Mammary epithelial cell (primary cell): ENCODE measurements around the gene PTPRM.

Experiments
- EZH2 ChIP-seq: IDR thresholded peaks from 2 replicates; pipeline ENCODE4 v1.6.1; 2012; ENCODE audit warnings: low read length, inconsistent platforms, borderline replicate concordance
- TF ChIP-seq, protein P1 (sequence below), 2 donors: IDR thresholded peaks in 1 of 2; conservative IDR thresholded peaks in 1 of 2; 2 replicates each; pipeline ENCODE4 v1.5.1; 2011 to 2012; ENCODE audit warnings: inconsistent platforms in 2 of 2, low read length in 2 of 2, mild to moderate bottlenecking in 2 of 2, control low read depth in 1 of 2, low read depth in 1 of 2; ENCODE audit not compliant: insufficient read depth in 1 of 2; ENCODE audit errors: extremely low read depth in 1 of 2

DNA sequence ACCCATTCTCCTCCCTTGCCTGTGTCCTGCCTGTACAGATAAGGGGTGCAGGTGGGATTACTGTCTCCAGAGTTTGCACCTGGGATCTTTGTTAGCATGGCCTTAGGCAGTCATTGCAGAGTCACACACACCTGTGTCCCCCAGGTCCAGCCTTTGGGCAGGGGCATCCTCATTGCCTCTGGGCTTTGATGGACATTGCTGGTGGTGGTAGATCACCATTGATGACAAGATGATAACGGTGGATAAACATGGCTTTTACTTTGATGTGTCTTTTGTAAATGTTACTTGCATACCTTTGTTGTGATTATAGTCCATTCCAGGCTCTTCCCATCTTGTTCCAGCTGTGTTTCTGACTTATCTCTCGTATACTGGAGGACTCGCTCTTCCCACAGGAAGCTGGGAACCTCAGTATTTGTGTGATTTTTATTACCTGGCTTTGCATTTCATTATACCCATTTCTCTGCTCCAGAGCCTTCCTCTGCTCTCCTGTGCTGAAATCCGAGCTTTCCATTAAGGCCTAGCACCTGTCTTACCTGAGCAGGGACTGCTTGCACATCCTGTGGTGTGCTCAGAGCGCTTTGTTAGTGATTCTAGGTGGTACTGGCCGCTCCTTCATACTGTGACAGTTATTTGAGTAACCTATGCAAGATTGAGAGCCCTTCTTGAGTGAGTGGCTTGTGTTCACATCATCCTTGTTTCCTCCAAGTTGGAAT lies 79.2 kb downstream of the PTPRM start:
- TF ChIP-seq, protein P1, sequence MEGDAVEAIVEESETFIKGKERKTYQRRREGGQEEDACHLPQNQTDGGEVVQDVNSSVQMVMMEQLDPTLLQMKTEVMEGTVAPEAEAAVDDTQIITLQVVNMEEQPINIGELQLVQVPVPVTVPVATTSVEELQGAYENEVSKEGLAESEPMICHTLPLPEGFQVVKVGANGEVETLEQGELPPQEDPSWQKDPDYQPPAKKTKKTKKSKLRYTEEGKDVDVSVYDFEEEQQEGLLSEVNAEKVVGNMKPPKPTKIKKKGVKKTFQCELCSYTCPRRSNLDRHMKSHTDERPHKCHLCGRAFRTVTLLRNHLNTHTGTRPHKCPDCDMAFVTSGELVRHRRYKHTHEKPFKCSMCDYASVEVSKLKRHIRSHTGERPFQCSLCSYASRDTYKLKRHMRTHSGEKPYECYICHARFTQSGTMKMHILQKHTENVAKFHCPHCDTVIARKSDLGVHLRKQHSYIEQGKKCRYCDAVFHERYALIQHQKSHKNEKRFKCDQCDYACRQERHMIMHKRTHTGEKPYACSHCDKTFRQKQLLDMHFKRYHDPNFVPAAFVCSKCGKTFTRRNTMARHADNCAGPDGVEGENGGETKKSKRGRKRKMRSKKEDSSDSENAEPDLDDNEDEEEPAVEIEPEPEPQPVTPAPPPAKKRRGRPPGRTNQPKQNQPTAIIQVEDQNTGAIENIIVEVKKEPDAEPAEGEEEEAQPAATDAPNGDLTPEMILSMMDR (conservative IDR thresholded peaks at IDR 0.05 in 1 of 2, IDR thresholded peaks at IDR 0.05 in 1 of 2; ENCODE audit: extremely low read depth in 1 of 2, insufficient read depth in 1 of 2, low read depth in 1 of 2, low read length in 2 of 2) = no peak
- no peak for TF ChIP-seq EZH2
